Glutamatergic neuron (in vitro differentiated cells): ENCODE measurements around the gene SMPD2. TPM values are rescaled to one million over a fixed set of nuclear protein-coding genes. Genes with fewer than 3 reads are reported as not detected.

ENCODE experiments used
- DNase-seq: peaks from one replicate; pipeline ENCODE4 v3.0.0; 2022
- H3K27ac Mint-ChIP-seq: one replicate; pipeline ENCODE4 v1.8.0; 2020; ENCODE audit warnings: mild to moderate bottlenecking, mixed read lengths, inconsistent platforms; ENCODE audit not compliant: unreplicated experiment
- H3K27me3 Mint-ChIP-seq: one replicate; pipeline ENCODE4 v1.8.0; 2020; ENCODE audit warnings: mild to moderate bottlenecking, moderate library complexity, mixed read lengths, inconsistent platforms; ENCODE audit not compliant: unreplicated experiment
- H3K36me3 Mint-ChIP-seq: one replicate; pipeline ENCODE4 v1.8.0; 2020; ENCODE audit warnings: mild to moderate bottlenecking, mixed read lengths, inconsistent platforms; ENCODE audit not compliant: unreplicated experiment
- H3K4me1 Mint-ChIP-seq: one replicate; pipeline ENCODE4 v1.8.0; 2020; ENCODE audit warnings: mild to moderate bottlenecking, low read depth, mixed read lengths, inconsistent platforms; ENCODE audit not compliant: unreplicated experiment
- H3K4me3 Mint-ChIP-seq: one replicate; pipeline ENCODE4 v1.8.0; 2020; ENCODE audit warnings: mild to moderate bottlenecking, mixed read lengths, inconsistent platforms; ENCODE audit not compliant: unreplicated experiment
- H3K9me3 Mint-ChIP-seq: one replicate; pipeline ENCODE4 v1.8.0; 2020; ENCODE audit warnings: mild to moderate bottlenecking, moderate library complexity, mixed read lengths, inconsistent platforms; ENCODE audit not compliant: unreplicated experiment
- total RNA-seq: library from RNA; stranded (reverse); fragmentation: NEBNext Ultra II Directional; extraction: Animal tissue kit (Norgen Biotek cat#: 25700); gene quantifications from one replicate; pipeline ENCODE4 v1.2.1, GENCODE V29; 2021; ENCODE audit not compliant: unreplicated experiment
- TF ChIP-seq, protein P1 (sequence below): fragments of 200-600 bp; sonication (generic); IDR thresholded peaks from one replicate; pipeline ENCODE4 v1.5.0; 2021; ENCODE audit not compliant: partially characterized antibody, unreplicated experiment

SMPD2 gene
- total RNA-seq, 1 donor from 2014 or later: 6.4 TPM

DNA sequence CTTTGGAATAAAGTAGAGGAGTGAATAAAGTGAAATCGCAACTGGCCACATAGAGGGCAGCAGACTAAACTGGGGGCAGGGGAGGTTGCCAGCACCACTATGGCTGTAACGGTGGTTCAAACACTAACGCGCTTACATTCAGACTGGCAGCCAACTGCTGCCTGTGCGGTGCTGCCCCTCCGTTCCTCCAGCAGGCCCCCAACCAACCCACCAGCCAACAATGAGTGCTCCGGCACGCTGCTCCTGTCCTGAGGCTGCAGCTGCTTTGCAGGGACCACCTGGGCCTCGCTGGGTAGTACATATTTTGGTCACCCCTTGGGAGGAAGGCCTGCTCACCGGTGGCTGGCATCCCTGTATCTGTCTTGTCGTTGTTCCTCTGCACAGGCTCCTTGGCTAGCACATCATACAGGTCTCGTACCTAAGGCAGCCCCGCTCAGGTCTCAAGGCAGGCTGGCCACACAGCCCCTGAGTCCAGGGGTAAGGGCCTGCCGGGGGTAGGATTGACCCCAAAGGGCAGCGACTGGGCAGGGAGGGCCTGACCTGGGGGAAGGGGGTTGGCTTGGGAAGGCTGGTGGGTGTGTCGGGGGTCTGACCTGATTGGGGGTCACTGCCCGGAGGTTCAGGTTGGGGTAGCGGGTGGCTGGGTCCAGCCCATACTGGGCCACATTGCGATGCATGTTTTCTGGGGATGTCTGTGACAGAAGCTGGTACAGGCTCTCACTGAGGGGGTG, 8.7 kb downstream of the SMPD2 start:
- Mint-ChIP-seq H3K27ac (no peak overlapping the region), H3K9me3 (peaks cover 21% of the 10 kb centered on the region), H3K4me1 (peaks cover 29% of the 10 kb centered on the region), H3K27me3 (peaks cover 26% of the 10 kb centered on the region), H3K36me3 (peaks cover 5% of the 10 kb centered on the region), H3K4me3 (no peak overlapping the region)
- DNase-seq: no peak
- TF ChIP-seq, protein P1, sequence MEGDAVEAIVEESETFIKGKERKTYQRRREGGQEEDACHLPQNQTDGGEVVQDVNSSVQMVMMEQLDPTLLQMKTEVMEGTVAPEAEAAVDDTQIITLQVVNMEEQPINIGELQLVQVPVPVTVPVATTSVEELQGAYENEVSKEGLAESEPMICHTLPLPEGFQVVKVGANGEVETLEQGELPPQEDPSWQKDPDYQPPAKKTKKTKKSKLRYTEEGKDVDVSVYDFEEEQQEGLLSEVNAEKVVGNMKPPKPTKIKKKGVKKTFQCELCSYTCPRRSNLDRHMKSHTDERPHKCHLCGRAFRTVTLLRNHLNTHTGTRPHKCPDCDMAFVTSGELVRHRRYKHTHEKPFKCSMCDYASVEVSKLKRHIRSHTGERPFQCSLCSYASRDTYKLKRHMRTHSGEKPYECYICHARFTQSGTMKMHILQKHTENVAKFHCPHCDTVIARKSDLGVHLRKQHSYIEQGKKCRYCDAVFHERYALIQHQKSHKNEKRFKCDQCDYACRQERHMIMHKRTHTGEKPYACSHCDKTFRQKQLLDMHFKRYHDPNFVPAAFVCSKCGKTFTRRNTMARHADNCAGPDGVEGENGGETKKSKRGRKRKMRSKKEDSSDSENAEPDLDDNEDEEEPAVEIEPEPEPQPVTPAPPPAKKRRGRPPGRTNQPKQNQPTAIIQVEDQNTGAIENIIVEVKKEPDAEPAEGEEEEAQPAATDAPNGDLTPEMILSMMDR: no peak

DNA sequence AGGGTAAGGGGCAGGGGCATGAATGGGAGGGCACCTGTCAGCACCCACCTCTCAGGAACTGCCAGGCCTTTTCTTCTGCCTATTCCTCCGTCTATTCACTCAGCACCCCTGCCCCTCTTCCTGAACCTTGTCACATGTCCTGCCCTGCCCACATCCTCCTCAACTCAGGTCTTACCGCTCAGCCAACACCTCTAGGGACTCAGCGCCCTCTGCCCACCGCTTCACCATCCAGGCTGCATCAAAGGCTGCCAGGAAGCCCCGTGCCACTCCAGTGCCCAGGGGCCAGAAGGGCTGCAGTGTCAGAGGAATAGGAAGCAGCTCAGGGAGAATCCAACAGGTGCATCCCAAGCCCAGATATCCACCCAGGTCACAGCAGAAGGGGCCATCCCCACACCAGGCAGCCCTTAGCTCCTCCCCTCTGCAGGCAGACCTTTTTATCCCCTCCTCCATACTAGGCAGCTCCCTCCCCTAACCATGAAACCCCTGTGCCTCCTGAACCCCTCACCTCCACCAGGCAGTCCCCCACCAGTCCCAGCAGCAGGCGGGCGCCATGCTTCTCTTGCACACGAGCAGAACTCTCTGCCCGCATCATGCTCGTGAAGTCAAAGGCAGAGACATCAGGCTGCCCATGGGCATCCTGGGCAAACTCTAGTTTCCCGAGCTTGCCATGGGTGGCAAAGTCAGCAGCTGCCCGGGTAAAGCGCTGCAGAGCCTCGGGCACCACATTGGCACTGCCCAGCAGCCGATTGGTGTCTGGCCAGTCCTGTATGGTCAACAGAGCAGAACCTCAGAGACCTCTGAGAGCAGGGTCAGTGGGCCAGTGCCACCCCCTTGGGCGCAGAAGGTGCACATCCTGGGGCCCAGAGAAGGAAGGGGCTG, 9.5 kb downstream of the SMPD2 start:
- peaks cover 31% of the 10 kb centered on the region for H3K27me3 Mint-ChIP-seq
- TF ChIP-seq, protein P1: no peak

DNA sequence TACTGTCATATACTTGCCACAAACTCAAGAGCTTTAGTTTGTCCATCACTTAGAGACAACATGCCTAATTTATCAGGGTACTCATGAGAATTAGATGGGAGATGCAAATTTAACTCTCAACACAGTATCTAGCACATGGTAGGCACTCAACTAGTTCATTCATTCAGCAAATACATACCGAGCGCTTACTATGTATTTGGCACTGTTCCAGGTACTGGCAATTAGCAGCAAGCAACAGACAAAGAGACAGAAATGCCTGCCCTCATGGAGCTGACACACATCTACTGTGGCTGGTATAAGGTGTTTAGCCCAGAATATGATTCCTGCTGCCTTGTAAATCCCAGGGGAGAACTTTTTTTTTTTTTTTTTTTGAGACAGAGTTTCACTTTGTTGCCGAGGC, 10.3 kb downstream of the SMPD2 start:
- TF ChIP-seq, protein P1: no peak
- Mint-ChIP-seq H3K36me3 (peaks cover 5% of the 10 kb centered on the region), H3K27ac (no peak overlapping the region), H3K9me3 (peaks cover 21% of the 10 kb centered on the region), H3K4me1 (peaks cover 29% of the 10 kb centered on the region), H3K4me3 (no peak overlapping the region), H3K27me3 (peaks cover 32% of the 10 kb centered on the region)
- no peak for DNase-seq

More for the DNA sequence above, 9.5 kb downstream of the SMPD2 start:
- Mint-ChIP-seq H3K9me3 (peaks cover 25% of the 10 kb centered on the region), H3K36me3 (peaks cover 5% of the 10 kb centered on the region), H3K27ac (no peak overlapping the region), H3K4me3 (peak overlapping the region; percentile 34), H3K4me1 (peaks cover 29% of the 10 kb centered on the region)
- DNase-seq: no peak

DNA sequence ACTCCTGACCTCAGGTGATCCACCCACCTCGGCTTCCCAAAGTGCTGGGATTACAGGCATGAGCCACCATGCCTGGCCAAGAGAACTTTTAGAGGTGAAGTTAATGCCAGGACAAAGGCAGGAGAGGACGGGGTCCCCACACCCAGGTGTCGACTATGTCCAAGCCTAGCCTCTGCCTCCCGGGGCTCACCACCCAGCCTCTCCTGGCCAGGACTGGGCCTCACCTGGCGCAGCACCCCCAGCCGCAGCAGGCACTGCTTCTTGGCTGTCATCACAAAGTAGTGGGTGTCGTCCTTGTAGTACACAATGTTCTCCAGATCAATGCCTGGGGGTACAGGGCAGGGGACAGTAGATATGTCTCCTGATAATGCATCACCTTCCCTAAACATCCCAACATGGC, 10.9 kb downstream of the SMPD2 start:
- Mint-ChIP-seq H3K36me3 (peaks cover 5% of the 10 kb centered on the region), H3K4me3 (peak overlapping the region; percentile 71), H3K27ac (no peak overlapping the region), H3K9me3 (peaks cover 22% of the 10 kb centered on the region), H3K4me1 (peaks cover 29% of the 10 kb centered on the region), H3K27me3 (peaks cover 29% of the 10 kb centered on the region)
- TF ChIP-seq, protein P1: no peak
- no peak for DNase-seq
